Mucosa of stomach (tissue), 1 donor: ENCODE data around the gene SEMA6B.

ENCODE experiments used
- H3K27me3 ChIP-seq: one replicate; pipeline ENCODE4 v1.7.0; 2013; ENCODE audit warnings: mild to moderate bottlenecking, low read length; ENCODE audit not compliant: control insufficient read depth, insufficient read depth
- H3K36me3 ChIP-seq: one replicate; pipeline ENCODE4 v1.7.0; 2013; ENCODE audit warnings: low read length; ENCODE audit not compliant: control insufficient read depth, insufficient read depth
- H3K4me1 ChIP-seq: one replicate; pipeline ENCODE4 v1.7.0; 2013; ENCODE audit warnings: mild to moderate bottlenecking, low read length; ENCODE audit not compliant: control insufficient read depth, insufficient read depth
- H3K4me3 ChIP-seq: one replicate; pipeline ENCODE4 v1.7.0; 2013; ENCODE audit warnings: low read length
- H3K9ac ChIP-seq: one replicate; pipeline ENCODE4 v1.7.0; 2013; ENCODE audit warnings: mild to moderate bottlenecking, low read length, moderate library complexity
- H3K9me3 ChIP-seq: one replicate; pipeline ENCODE4 v1.7.0; 2013; ENCODE audit warnings: mild to moderate bottlenecking, low read length, moderate library complexity; ENCODE audit not compliant: control insufficient read depth
- donor health status: Pancreatic carcinoma.

The SEMA6B gene

GRCh38 chr19:4522291-4523002 lies 37.0 kb downstream of the SEMA6B start:
- Histone ChIP-seq H3K4me1 (peaks cover 17% of the 10 kb centered on the region), H3K27me3 (peaks cover 4% of the 10 kb centered on the region), H3K9me3 (no peaks in the 10 kb centered on the region), H3K9ac (no peak overlapping the region), H3K36me3 (no peaks in the 10 kb centered on the region), H3K4me3 (no peak overlapping the region)

- Histone ChIP-seq H3K36me3 (no peaks in the 10 kb centered on the region), H3K4me3 (no peak overlapping the region), H3K9me3 (no peaks in the 10 kb centered on the region), H3K4me1 (peaks cover 17% of the 10 kb centered on the region), H3K27me3 (peaks cover 4% of the 10 kb centered on the region), H3K9ac (no peak overlapping the region)
Observed at GRCh38 chr19:4521888-4522242, 37.6 kb downstream of the SEMA6B start.

GRCh38 chr19:4521170-4521887 lies 38.2 kb downstream of the SEMA6B start:
- H3K4me3 ChIP-seq = no peak overlapping the region
- no peaks in the 10 kb centered on the region for H3K9me3 ChIP-seq
- peaks cover 4% of the 10 kb centered on the region for H3K27me3 ChIP-seq
- H3K9ac ChIP-seq = no peak overlapping the region
- no peaks in the 10 kb centered on the region for H3K36me3 ChIP-seq
- H3K4me1 ChIP-seq = peaks cover 17% of the 10 kb centered on the region

GRCh38 chr19:4519521-4520277 lies 39.8 kb downstream of the SEMA6B start:
- no peaks in the 10 kb centered on the region for H3K9me3 ChIP-seq
- H3K9ac ChIP-seq = no peak overlapping the region
- peaks cover 17% of the 10 kb centered on the region for H3K4me1 ChIP-seq
- H3K4me3 ChIP-seq = no peak overlapping the region
- no peaks in the 10 kb centered on the region for H3K36me3 ChIP-seq
- H3K27me3 ChIP-seq = peaks cover 4% of the 10 kb centered on the region

- H3K36me3 ChIP-seq = no peaks in the 10 kb centered on the region
- no peak overlapping the region for H3K9ac ChIP-seq
- no peaks in the 10 kb centered on the region for H3K9me3 ChIP-seq
- H3K4me1 ChIP-seq = peaks cover 17% of the 10 kb centered on the region
- H3K4me3 ChIP-seq = no peak overlapping the region
- H3K27me3 ChIP-seq = peaks cover 4% of the 10 kb centered on the region
Observed at GRCh38 chr19:4519172-4519496, 40.4 kb downstream of the SEMA6B start.

GRCh38 chr19:4518345-4519171 lies 40.9 kb downstream of the SEMA6B start, which contains the start of gene PLIN4:
Gene PLIN4, minus strand, starts transcription at chr19:4518486. Its CDS starts 214 bp downstream, at chr19:4518272.
- peaks cover 17% of the 10 kb centered on the region for H3K4me1 ChIP-seq
- H3K9me3 ChIP-seq = no peaks in the 10 kb centered on the region
- no peak within 1 kb of the TSS for H3K9ac ChIP-seq
- peak within 1 kb of the TSS; percentile 8 for H3K4me3 ChIP-seq
- H3K27me3 ChIP-seq = peaks cover 4% of the 10 kb centered on the region
- H3K36me3 ChIP-seq = no peaks in the 10 kb centered on the region

- no peaks in the 10 kb centered on the region for H3K36me3 ChIP-seq
- H3K4me1 ChIP-seq = peaks cover 17% of the 10 kb centered on the region
- H3K9me3 ChIP-seq = no peaks in the 10 kb centered on the region
- no peak overlapping the region for H3K4me3 ChIP-seq
- H3K27me3 ChIP-seq = peaks cover 4% of the 10 kb centered on the region
- H3K9ac ChIP-seq = no peak overlapping the region
Observed at GRCh38 chr19:4517451-4518057, 41.9 kb downstream of the SEMA6B start.

GRCh38 chr19:4516939-4517300 lies 42.6 kb downstream of the SEMA6B start:
- H3K36me3 ChIP-seq = no peaks in the 10 kb centered on the region
- H3K4me1 ChIP-seq = peaks cover 17% of the 10 kb centered on the region
- H3K27me3 ChIP-seq = peaks cover 4% of the 10 kb centered on the region
- H3K9ac ChIP-seq = no peak overlapping the region
- no peaks in the 10 kb centered on the region for H3K9me3 ChIP-seq
- H3K4me3 ChIP-seq = no peak overlapping the region

- Histone ChIP-seq H3K9ac (no peak overlapping the region), H3K27me3 (peaks cover 4% of the 10 kb centered on the region), H3K4me1 (peaks cover 17% of the 10 kb centered on the region), H3K36me3 (no peaks in the 10 kb centered on the region), H3K4me3 (no peak overlapping the region), H3K9me3 (no peaks in the 10 kb centered on the region)
Observed at GRCh38 chr19:4516199-4516938, 43.1 kb downstream of the SEMA6B start.

GRCh38 chr19:4515732-4516131 lies 43.8 kb downstream of the SEMA6B start:
- Histone ChIP-seq H3K9ac (no peak overlapping the region), H3K4me1 (peaks cover 17% of the 10 kb centered on the region), H3K9me3 (no peaks in the 10 kb centered on the region), H3K36me3 (no peaks in the 10 kb centered on the region), H3K4me3 (no peak overlapping the region), H3K27me3 (peaks cover 4% of the 10 kb centered on the region)

- no peaks in the 10 kb centered on the region for H3K9me3 ChIP-seq
- no peaks in the 10 kb centered on the region for H3K27me3 ChIP-seq
- no peak overlapping the region for H3K4me3 ChIP-seq
- peaks cover 3% of the 10 kb centered on the region for H3K4me1 ChIP-seq
- H3K9ac ChIP-seq = no peak overlapping the region
- H3K36me3 ChIP-seq = no peaks in the 10 kb centered on the region
Observed at GRCh38 chr19:4513248-4513647, 46.2 kb downstream of the SEMA6B start.
